ENCODE measurements around the gene GNAI3.

DNA sequence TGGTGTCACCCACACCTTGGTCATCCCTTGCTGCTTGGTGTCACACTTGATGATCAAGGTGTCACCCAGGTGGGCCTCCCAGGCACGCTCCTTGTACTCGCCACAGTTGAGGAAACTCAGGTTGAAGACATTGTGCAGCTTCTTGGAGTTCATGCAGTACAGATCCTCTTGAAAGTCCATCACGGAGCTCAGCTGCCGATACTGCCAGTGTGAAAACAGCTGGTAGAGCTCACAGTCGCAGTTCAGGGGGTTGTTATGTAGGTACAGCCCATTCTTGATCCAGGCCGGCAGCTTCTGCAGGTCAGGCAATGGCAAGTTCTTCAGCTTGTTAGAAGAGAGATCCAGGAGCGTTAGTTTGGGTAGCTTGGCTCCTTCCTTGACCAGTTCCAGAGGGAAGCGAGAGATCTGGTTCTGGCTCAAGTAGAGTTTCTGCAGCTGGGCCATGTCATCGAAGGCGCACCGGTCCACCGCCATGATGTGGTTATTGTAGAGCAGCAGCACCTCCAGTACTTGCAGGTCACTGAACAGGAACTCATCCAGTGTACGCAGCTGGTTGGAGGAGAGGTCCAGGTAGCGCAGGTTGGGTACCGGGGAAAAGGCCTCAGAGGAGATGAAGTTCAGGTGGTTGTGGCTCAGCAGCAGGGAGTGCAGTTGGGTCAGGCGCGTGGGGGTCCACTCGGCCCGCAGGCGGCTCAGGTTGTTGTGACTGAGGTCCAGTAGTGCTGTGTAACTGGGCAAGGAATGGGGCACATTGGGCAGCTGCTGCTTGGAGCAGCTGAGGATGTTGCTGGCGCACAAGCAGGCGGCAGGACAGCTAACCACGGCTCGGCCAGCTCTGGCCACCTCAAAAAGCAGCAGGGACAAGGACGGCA lies 40.2 kb upstream of the GNAI3 start:
- TF ChIP-seq POLR2A (IDR thresholded peaks at IDR 0.05; ENCODE audit: low read depth, low read length): no peak
- TF ChIP-seq, protein P1, sequence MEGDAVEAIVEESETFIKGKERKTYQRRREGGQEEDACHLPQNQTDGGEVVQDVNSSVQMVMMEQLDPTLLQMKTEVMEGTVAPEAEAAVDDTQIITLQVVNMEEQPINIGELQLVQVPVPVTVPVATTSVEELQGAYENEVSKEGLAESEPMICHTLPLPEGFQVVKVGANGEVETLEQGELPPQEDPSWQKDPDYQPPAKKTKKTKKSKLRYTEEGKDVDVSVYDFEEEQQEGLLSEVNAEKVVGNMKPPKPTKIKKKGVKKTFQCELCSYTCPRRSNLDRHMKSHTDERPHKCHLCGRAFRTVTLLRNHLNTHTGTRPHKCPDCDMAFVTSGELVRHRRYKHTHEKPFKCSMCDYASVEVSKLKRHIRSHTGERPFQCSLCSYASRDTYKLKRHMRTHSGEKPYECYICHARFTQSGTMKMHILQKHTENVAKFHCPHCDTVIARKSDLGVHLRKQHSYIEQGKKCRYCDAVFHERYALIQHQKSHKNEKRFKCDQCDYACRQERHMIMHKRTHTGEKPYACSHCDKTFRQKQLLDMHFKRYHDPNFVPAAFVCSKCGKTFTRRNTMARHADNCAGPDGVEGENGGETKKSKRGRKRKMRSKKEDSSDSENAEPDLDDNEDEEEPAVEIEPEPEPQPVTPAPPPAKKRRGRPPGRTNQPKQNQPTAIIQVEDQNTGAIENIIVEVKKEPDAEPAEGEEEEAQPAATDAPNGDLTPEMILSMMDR (IDR thresholded peaks at IDR 0.05; ENCODE audit: extremely low read depth in 1 of 2, insufficient read depth in 1 of 2, low read depth in 1 of 2, low read length in 2 of 2): no peak
- TF ChIP-seq POLR2AphosphoS5 (IDR thresholded peaks at IDR 0.05; ENCODE audit: insufficient read depth, low read depth, low read length): no peak

Measured in endothelial cell of umbilical vein (primary cell).